Measurements from ENCODE around the gene NECAB3. TPM values are rescaled to one million over a fixed set of nuclear protein-coding genes. Genes with fewer than 3 reads are reported as not detected.

Gene NECAB3
- total and polyA plus RNA-seq, 7 donors = 37.8 to 98.0 (median 63.7) TPM

DNA sequence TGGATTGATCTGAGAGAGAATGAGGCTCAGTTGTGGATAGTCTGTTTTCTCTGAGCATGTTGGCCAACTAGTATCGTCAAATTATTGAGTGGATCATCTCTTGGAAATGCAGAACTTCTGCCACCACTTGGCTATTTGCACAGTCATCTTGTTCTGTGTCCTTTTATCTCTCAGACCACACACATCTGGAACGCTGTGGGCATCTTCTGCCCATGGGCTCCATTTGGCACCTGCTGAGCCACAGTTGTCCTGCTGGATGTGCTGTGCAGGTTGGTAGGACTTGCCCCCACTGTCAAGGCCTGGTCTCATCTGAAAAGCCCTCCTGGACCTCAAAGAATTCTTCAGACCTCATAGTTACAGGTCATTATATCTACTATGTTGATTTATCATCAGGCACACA lies 28.8 kb downstream of the NECAB3 start:
- WGBS, 3 donors = 79 to 92% (median 87%) methylated on average over 2 of the region's 2 CpGs
- intact Hi-C loops (cut with DNase I) = no loop called here
- TF ChIP-seq, protein P1, sequence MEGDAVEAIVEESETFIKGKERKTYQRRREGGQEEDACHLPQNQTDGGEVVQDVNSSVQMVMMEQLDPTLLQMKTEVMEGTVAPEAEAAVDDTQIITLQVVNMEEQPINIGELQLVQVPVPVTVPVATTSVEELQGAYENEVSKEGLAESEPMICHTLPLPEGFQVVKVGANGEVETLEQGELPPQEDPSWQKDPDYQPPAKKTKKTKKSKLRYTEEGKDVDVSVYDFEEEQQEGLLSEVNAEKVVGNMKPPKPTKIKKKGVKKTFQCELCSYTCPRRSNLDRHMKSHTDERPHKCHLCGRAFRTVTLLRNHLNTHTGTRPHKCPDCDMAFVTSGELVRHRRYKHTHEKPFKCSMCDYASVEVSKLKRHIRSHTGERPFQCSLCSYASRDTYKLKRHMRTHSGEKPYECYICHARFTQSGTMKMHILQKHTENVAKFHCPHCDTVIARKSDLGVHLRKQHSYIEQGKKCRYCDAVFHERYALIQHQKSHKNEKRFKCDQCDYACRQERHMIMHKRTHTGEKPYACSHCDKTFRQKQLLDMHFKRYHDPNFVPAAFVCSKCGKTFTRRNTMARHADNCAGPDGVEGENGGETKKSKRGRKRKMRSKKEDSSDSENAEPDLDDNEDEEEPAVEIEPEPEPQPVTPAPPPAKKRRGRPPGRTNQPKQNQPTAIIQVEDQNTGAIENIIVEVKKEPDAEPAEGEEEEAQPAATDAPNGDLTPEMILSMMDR (IDR thresholded peaks at IDR 0.05) = no peak
- Histone ChIP-seq H3K27me3 (ENCODE audit: insufficient read depth in 3 of 3, low read length in 2 of 3) (no peaks in the 10 kb centered on the region), H3K4me3 (no peak overlapping the region), H3K36me3 (ENCODE audit: insufficient read depth in 1 of 2, low read depth in 1 of 2) (peaks cover 2 to 48% of the 10 kb centered on the region in 2 donors), H3K4me1 (peaks cover 28% of the 10 kb centered on the region), H3K9me3 (no peaks in the 10 kb centered on the region), H3K27ac (no peak overlapping the region)
- DNase-seq (no peak), ATAC-seq (no peak)

DNA sequence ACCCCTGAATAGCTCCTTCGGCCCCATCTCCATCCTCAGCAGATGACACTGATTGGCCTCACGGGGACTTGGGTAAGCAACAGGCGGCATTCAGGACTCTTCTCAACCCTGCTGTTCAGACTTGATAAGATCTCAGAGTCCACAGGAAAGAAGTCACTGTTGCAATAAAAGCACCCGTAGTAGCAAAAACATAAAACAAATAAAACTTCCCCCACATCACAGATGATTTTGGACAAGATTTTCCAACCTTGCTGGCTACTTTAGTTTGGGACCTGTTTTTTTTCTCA lies 29.2 kb downstream of the NECAB3 start:
- WGBS, 3 donors = 73 to 79% (median 79%) methylated on average over 4 of the region's 4 CpGs
- intact Hi-C loops (cut with DNase I) = no loop called here
- peaks cover 2 to 52% of the 10 kb centered on the region in 2 donors for H3K36me3 ChIP-seq (ENCODE audit: insufficient read depth in 1 of 2, low read depth in 1 of 2)

GRCh38 chr20:33644313-33645071 lies 29.7 kb downstream of the NECAB3 start:
- no peaks in the 10 kb centered on the region for H3K27me3 ChIP-seq (ENCODE audit: insufficient read depth in 3 of 3, low read length in 2 of 3)
- intact Hi-C loops (cut with DNase I) = no loop called here
- H3K9me3 ChIP-seq = no peaks in the 10 kb centered on the region
- TF ChIP-seq, protein P1 (IDR thresholded peaks at IDR 0.05) = no peak
- H3K36me3 ChIP-seq (ENCODE audit: insufficient read depth in 1 of 2, low read depth in 1 of 2) = peaks cover 2 to 57% of the 10 kb centered on the region in 2 donors
- peaks cover 22% of the 10 kb centered on the region for H3K4me1 ChIP-seq
- H3K27ac ChIP-seq = no peak overlapping the region
- no peak for ATAC-seq
- no peak for DNase-seq
- H3K4me3 ChIP-seq = no peak overlapping the region
- 91 to 94% (median 91%) methylated on average over 28 of the region's 28 CpGs for WGBS, 3 donors

More for the DNA sequence above, 29.2 kb downstream of the NECAB3 start:
- Histone ChIP-seq H3K9me3 (no peaks in the 10 kb centered on the region), H3K4me3 (no peak overlapping the region), H3K27me3 (ENCODE audit: insufficient read depth in 3 of 3, low read length in 2 of 3) (no peaks in the 10 kb centered on the region), H3K4me1 (peaks cover 26% of the 10 kb centered on the region), H3K27ac (no peak overlapping the region)
- DNase-seq (no peak), ATAC-seq (no peak)
- TF ChIP-seq, protein P1 (IDR thresholded peaks at IDR 0.05) = no peak

- WGBS, 3 donors = 80 to 82% (median 82%) methylated on average over 13 of the region's 13 CpGs
- Histone ChIP-seq H3K4me3 (no peak overlapping the region), H3K4me1 (no peaks in the 10 kb centered on the region), H3K36me3 (ENCODE audit: insufficient read depth in 1 of 2, low read depth in 1 of 2) (peaks cover 7 to 86% of the 10 kb centered on the region in 2 donors), H3K27me3 (ENCODE audit: insufficient read depth in 3 of 3, low read length in 2 of 3) (no peaks in the 10 kb centered on the region), H3K27ac (no peak overlapping the region), H3K9me3 (no peaks in the 10 kb centered on the region)
- intact Hi-C loops (cut with DNase I) = no loop called here
- DNase-seq (no peak), ATAC-seq (no peak)
- TF ChIP-seq, protein P1 (IDR thresholded peaks at IDR 0.05) = no peak
Observed at GRCh38 chr20:33640287-33640686, 33.9 kb downstream of the NECAB3 start.

DNA sequence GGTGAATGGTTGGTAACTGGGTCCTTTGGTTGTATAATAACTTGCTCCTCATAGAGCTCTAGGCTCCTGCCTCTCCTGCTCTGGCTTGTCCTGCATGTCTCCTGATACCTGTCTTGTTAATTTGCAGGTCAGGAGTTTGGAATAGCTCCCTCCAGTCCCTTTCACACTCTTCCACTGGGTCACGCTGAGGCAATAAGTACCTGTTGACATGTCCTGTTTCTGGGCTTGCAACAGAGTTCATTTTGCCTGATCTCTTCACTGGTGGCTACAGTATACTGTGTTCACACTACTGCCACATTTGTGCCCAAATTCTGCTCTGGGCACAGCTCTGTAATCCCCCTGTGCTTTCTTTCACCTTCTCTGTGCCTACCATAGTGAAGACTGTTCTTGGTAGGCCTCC lies 37.5 kb downstream of the NECAB3 start:
- 94 to 100% (median 96%) methylated on average over 1 of the region's 1 CpG for WGBS, 3 donors
- H3K36me3 ChIP-seq (ENCODE audit: insufficient read depth in 1 of 2, low read depth in 1 of 2) = peaks cover 6 to 77% of the 10 kb centered on the region in 2 donors
- DNase-seq = no peak
- H3K9me3 ChIP-seq = no peaks in the 10 kb centered on the region
- no peaks in the 10 kb centered on the region for H3K4me1 ChIP-seq
- intact Hi-C loops (cut with DNase I) = no loop called here
- no peak overlapping the region for H3K27ac ChIP-seq
- no peak overlapping the region for H3K4me3 ChIP-seq
- no peak for ATAC-seq
- no peaks in the 10 kb centered on the region for H3K27me3 ChIP-seq (ENCODE audit: insufficient read depth in 3 of 3, low read length in 2 of 3)
- TF ChIP-seq, protein P1 (IDR thresholded peaks at IDR 0.05) = no peak
